Anterior cingulate cortex (tissue), 58 donors: Measurements from ENCODE around the gene CAMTA1.
A peak's percentile ranks its signal among the peaks of the same experiment; 100 is the strongest.

ENCODE experiments used
- DNase-seq, 58 donors: peaks; one replicate each; lab custom pipeline; 2025; lab: John Stamatoyannopoulos, UW

The CAMTA1 gene

DNA sequence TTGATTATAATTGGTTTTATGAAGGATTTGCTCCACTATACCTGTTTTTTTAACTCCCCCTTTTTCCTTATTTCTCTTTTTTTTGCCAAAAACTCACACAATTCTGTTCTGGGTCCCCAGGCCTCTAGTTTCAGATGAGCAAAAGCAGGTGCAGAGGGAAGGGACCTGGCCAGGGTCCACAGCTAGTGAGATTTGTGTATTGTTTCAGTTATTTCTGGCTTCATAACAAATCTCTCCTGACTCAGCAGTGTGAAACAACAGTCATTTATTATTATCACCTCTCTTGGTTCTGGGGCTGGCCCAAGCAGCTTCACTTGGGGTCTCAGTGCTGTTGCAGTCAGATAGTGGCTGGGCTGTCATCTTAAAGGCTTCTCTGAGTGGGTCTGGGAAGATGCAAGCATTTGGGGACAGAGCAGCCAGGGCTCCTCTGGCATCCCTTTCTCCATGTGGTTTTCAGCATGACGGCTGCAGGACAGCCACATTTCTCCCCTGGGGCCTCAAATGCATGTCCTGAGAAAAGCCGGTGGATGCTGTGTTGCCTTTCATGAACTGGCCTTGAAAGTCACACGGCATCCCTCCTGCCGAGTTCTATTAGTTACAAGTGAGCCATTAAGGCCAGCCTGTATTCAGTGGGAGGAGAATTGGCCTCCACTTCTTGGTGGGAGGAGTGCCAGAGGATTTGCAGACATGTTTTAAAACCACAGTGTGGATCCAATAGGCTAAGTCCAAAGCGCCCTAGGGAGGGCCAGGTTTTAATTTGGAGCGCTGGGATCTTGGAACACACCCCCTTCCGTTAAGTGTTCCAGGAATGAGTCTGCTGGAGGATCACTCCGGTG, 137.1 kb downstream of the CAMTA1 start:
- peak in 43 of 58 donors; percentile 10 to 84 (median 43) for DNase-seq

DNA sequence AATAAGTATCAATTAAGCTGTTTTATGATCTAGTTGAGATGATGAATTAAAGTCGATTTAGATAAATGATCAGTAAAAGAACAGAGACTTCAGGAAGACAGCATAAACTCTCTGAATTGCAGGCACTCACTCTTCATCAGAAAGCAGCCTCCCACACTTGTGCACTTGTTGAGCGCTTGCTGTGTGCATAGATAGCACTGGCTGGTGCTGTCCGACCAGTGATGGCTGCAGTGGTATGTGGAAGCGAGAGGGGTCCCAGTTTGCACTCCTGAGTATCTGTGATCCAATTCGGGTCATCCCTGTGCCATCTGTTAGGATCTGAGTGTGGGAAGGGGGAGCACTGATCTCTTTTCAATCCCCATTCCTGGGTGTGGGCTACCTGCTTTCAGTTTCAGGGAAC, 137.8 kb downstream of the CAMTA1 start:
- DNase-seq, result no peak

DNA sequence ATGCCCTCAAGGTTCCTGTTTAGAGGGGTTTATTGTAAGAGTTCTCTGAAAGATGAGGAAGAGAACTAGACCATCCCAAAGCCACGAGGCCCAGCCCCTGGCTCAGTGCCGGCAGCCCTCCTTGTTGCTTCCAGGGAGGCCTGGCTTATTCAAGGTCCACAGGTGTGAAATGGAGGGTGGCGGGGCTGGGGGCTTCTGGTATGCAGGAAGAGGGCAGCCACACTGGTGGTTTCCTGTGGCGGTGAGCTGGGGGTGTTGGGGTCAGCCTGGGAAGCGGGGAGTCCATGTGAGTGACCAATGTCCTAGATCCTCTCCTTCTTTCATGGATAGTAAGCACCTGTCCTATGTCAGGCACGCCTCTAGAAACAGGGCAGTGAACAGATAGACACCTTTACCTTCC, 138.2 kb downstream of the CAMTA1 start:
- DNase-seq, result no peak

DNA sequence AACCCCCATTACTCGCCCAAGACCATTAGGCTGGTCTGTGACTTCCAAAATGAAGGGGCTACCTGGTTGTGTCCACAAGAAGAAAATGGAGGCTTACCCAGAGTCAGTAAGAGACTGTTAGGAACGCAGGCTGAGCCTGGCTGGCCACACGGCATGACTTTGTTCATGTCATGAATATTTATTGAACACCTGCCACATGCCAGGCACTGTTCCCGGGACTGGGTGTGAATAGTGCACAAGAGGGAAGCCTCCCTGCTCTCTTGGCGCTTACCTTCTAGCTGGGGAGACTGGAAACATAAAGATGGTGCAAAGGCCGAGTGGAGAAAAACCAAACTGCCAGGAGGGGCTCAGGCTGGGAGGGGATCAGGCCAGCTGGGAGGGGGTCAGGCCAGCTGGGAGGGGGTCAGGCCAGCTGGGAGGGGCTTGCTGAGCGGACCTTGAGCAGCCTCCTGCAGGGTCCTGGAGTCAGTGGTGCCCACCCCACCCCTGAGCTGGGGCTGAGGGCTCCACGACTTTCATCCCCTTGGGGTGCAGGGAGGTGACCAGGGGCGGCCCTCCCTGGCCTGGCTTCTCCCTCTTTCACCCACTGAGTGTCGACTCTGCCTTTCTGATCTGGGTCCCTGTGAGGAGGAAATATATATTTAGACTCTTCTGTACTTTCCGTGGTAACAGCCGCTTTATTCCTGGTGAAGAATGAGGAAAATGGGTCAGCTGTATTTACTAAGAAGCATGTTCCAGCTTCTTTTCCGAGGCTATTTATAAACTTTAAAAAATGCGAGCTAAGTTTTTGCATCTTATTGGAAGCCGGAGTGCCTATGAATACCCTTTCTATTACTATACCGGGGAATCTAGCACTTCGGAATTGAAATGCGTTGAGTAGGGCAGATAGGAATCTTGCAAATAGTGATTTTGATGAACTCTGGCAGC, 139.0 kb downstream of the CAMTA1 start:
- DNase-seq, result peak in 8 of 58 donors; percentile 8 to 46 (median 19)

DNA sequence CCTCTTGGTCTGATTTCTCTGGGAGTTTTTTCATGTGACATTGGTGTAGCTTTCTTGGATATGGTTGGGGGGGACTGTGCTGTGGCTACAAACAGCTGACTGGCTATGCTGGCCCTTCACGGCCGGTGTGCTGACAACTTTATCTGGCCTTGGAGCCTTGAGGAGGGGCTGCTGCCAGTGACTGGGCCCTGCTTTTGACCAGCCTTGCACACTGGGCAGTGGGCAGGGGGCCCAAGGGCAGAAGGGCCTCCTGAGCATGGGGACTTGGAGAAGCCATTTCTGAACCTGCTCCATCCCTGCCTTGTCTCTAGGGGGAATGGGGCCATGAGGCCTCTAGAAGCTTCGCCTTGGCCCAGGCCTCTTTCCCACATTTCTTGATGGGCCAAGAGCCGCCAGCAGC, 139.6 kb downstream of the CAMTA1 start:
- DNase-seq, result no peak

DNA sequence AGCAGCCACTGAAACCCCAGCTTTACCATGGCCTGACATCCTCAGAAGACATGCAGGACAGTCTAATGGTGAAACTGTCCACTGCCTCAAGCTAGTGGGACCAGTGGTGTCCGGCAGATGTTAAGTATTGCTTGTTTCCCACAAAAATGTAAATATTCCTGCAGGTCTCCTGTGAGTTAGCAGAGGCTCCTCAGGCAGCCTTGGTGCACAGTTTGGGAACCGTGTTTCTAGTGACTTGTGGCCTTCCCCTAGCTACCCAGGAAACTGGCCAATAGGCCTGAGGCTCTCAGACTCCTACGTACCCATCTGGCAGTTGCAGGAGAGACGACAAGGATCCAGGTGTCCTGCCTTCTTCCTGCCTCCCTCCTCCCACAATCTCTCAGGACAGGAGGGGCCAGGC, 142.4 kb downstream of the CAMTA1 start:
- no peak for DNase-seq

DNA sequence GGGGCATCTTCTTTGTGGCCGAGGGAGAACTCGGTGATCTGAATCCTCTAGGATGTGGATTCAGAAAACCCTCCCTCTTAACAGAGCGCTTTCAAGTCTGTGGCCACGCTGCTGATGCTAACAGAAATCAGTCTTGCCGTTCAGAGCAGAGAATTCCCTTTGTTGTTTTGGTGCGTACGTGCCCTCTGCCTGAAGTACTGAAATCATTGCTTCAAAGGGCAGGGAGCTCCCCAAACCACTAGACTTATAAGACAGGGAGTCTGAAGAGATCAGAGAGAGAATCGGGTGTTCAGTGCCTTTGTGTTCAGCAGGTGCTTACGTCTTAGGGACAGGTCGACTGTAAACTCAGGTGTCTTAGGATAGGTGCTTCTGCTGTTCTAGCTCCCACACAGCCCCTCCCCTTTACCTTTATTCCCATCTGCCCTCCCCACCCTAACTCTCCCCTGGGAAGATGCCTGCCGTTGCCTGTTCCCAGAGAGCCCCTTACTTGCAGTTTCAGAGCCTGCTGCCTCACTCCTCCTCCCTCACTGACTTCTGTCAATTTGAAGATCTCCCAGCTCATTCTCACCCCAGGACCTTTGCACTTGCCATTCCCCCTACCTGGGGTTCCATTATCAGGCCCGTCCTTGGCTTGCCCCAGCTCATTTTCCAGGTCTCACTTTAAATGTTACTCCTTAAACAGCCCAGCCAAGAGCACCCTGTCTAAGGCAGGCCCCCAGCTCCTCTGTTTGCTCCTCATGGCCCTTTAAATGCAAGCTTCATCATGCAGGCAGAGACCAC, 143.0 kb downstream of the CAMTA1 start:
- DNase-seq, result no peak

DNA sequence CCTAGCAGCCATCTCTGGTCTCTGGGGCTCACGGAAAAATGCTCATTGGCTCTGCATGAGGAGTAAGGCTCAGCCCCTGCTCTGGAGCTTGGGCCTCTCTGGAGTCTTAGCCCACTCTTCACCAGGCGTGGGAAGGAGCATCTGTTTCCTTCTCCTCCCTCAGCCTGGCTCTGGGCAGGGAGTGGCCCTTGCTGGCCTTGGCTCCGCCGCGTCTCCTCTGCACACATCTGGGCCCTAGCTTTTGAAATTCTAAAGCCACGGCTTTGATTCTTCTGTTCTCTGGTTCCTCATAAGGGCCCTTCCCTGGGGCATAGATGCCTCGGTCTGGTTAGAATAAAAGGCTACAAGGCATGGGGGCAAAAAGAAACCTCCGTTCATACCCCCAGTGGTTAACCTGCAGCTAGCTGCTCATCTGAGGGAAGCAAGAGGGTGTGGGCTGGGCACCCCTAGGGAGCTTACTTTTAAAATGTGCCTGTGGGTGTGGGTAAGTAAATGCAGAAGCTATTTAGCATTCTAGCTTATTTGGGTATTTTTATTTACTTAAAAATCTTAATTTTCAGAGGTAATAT, 145.6 kb downstream of the CAMTA1 start:
- DNase-seq, result no peak

DNA sequence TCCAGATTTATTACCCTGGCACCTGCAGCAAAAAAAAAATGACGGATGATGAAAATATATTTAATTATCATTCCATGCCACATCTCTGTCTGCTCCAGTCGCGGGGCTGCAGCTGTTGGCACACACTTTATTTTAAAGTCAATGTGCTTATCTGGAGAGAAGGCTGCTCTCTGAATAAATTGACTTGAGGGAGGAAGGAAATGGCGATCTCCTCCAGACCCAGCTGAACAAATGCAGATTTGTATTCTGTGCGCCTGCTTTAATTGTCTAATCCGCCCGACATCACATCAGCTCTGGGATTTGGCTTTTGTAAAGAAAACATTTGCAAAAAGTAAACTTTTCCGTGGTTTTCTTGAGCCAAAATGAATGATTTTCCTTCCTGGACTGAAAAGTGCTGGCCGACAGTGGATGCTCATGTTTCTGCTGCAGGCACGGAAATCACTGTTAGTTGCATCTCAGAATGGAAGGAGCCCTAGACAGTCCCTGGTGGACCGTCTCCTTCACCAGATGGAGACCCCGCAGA, 150.2 kb downstream of the CAMTA1 start:
- no peak for DNase-seq

DNA sequence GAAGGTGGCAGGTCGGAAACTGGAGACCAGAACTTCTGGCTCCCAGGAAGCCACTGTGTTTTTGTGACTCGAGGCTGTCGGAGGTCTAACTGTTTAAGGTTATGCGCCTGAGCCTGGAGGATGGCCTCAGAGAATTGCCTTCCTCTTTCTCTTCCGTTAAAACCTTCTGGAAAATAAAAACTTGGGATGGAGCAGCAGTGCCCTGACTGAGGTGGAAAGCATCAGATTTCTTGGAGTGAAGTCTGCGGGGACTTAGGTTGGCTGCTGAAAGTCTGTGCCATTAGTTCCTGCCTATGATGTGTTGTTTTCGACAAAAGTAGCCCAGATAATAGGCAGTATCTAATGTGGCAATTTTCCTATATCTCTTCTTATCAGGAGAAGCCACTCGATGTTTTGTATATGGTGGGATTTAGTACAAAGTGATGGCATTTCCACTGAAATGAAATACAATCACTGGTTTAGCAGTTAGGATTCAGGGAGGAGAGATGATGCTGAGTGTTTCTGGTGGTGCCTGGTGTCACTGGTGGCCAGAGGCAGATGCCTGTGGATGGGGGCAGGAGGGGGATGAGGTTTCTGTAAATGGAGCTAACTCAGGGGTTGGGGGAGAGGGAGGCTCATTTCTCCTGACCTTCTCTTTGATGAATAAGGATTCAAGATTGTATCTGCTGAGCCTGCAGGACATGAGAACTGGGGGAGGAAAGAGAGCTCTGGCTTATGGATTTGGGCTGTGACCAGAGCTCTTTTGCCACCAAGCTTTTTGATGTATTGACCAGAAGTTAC, 150.8 kb downstream of the CAMTA1 start:
- no peak for DNase-seq

DNA sequence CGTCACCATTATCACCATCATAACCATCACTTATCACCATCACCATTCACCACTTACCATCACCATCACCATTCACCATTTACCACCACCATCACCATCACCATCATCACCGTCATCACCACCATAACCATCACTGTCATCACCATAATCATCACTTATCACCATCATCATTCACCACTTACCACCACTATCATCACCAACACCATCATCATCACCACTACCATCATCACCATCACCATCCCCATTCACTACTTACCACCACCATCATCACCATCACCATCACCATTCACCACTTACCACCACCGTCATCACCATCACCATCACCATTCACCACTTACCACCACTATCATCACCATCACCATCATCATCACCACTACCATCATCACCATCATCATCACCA, 151.8 kb downstream of the CAMTA1 start:
- DNase-seq, result no peak

DNA sequence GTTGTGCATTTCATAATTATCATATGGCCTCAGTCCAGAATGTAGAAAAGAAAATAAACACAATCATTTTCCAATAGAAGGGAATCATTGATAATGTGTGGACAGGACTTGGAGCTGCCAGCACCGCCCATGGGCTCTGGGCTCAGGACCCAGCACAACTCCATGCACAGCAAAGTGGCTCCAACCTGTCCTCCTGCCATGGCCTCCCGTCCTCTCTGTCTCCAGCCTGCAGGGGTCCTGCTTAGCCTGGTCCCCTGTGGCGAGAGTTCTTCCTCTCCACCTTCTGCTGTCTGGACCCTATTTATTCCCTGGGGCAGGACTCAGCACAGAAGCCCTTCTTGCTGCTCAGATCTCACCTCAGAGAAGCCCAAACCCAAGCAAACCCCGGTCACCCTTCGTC, 154.1 kb downstream of the CAMTA1 start:
- DNase-seq, result no peak

DNA sequence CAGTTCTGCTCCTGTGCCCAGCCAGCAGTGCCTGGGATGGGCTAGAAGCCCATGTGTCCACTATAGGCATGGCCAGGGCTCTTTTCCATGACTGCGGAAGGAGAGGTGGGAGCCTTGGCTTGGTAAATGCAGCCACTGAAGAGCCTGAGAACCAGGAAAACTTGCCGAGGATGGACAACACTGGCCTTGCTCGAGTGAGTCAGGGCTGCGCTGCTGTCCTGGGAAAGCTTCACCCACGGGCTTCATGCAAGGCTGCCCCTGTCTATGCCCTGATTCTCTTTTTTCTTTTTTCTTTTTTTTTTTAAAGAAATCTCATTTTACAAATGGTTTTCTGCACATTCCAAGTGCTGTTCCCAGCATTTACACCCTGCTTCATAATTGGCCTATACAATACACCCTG, 156.5 kb downstream of the CAMTA1 start:
- DNase-seq, result no peak

DNA sequence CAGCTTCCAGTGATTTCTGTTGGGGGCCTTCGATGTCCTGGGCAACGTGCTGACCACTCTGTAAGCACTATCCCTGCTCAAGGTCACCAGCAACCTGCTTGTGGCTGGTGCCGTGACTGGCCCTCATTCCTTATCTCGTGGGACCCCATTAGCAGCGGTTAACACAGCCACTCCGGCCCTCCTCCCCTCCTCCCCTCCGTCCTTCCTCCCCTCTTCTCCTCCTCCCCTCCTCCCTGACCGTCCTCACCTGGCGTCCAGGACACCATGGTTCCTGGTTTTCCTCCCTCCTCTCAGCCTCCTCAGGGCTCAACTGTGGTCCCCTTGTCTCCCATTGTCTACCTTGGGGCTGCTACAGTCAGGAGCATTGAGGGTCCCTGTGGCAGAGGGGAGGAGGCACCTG, 157.7 kb downstream of the CAMTA1 start:
- DNase-seq, result no peak

DNA sequence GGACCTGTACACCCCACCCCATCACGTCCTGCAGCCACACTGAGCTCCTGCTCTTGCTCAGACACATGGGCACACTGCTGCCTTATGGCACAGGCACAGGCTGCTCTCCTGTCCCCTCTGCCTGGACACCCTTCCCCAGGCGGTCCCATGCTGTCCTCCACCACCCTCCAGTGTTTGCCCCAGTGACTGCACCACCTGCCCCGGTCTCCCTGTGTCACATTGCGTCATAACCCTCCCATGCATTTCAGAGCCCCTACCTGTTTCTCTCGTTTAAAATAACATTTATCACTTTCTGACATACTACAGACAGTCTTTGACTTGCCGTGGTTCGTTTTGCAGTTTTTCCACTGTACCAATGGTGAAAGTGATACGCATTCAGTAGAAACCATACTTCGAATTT, 159.2 kb downstream of the CAMTA1 start:
- DNase-seq, result no peak

DNA sequence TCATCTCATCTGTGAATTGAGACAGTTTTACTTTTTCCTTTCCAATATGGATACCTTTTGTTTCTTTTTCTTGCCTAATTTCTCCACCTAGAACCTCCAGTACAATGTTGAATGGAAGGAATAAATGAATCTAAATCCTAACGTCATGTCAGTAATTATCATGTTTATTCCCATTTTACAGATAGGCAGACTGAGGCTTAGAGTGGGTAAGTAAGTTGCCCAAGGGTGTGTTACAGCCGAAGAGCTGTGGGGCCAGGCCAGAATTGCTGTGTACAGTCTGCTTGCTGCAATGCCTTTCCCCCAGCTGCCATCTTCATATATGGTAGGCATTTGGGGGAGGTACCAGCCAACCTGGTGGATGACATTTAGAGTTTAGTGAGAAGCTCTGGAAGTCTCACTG, 162.7 kb downstream of the CAMTA1 start:
- no peak for DNase-seq

DNA sequence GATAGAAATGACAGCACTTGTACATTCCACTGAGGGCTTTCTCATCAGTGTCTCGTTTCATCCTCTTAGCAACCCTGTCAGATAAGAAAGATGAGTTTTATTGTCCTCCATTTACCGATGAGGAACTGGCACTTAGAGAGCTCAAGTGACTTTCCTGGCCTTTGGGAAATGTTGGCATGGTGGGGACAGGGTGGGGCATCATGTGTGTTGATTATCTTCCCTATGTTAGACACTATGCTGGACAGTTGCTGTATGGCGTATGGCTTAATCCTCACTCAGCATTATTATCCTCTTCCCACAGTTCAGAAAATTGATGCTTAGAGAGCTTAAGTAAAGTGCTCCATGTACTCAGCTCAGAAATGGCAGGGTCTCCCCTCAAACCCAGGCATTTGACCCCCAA, 163.2 kb downstream of the CAMTA1 start:
- no peak for DNase-seq

DNA sequence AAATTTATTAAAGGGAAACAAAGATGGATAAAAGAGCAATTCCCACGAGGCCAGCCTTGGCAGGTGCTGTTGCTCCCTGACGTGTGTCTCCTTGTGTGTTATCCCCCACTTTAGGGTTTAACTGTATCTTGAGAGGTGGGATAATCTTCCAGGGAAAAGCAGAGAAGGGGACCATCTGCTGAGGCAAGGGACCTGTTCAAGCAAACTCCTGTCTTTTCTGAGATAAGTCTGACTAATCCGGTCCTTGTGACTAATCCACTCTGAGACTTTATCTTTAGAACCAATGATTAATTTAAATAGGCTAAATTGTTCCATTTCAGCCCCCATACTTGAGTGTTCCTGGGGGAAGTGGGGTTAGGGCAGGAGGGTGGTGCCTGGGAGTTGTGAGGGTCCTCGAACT, 163.6 kb downstream of the CAMTA1 start:
- no peak for DNase-seq

DNA sequence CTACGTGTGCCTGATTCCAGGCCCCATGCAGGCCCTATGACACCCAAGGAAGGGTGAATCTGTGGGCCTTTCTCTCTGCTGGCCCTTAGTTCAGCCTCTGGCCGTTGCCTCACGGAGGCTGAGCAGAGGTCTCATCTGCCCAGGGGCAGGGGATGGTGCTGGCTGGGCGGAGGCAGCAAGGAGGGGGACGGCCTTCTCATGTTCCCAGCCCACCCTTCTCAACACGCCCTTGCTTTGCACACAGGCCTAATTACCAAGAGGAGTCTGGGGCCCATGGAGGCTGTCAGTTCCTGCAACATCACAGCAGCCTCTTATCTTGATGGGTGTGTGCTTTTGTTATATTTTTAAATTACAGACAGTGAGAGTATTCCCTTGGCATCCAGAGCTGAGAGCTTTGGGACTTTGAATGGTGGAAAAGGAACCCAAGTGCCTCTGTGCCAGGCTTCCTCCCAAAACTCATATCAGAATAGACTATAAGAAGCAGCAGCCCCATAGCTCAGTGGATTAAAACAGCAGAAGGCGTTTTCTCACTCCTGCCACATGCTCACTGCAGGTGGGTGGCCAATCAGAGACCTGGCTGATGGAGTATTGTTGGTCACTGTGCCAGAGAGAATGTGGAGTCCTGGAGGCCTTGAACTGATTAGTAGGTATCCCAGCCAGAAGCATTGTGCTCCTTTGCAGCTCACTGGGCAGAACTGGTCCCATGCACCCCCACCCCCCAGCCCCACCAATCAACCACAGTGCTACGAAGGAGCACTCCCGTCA, 164.9 kb downstream of the CAMTA1 start:
- no peak for DNase-seq
